ENCODE measurements around the gene NT5C1A.

DNA sequence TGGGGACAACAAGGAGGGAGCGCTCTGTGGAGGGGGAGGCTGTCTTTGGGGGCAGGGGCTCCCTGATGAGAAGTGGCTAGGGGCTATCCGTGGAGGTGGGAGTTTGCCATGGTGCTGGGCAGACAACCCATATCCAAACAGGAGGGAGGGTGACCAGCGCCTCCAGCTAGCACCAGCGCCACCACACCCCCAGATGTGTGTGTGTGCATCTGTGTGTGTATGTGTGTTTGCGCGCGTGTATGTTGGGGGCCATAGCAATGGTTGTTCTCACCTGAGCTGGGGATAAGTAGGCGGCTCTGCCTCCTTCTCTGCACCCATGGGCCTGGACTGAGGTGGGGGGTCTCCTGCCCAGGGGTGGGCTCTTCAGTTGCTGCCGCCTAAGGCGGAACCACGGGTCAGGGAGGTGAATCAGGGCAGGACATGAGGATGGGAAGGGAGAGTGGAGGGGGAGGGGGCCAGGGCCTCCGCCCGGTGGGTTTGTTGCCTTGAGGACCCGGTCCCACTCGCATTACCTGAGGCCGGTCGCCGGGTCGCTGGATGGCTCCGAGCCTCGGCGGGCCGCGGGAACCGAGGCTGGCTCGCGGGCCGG, 19.0 kb upstream of the NT5C1A start:
- TF ChIP-seq EZH2 (IDR thresholded peaks at IDR 0.05) (no peak), POLR2AphosphoS5 (IDR thresholded peaks at IDR 0.05; ENCODE audit: borderline replicate concordance, low read depth, low read length) (no peak), FOXP2 (optimal IDR thresholded peaks at IDR 0.05; ENCODE audit: control extremely low read depth, extremely low read length, insufficient read depth) (no peak)
